ENCODE data around the gene C3orf18. TPM values are rescaled to one million over a fixed set of nuclear protein-coding genes. Genes with fewer than 3 reads are reported as not detected.

C3orf18 gene
- polyA plus RNA-seq, 1 donor from 2014 or later, result 39.9 TPM

GRCh38 chr3:50582083-50582482, 14.5 kb upstream of the C3orf18 start:
- Histone ChIP-seq H3K79me2 (replicated peaks; ENCODE audit: insufficient read depth, low read length) (no peaks in the 10 kb centered on the region), H3K27ac (ENCODE audit: low read length) (no peak overlapping the region), H3F3A (ENCODE audit: insufficient read depth, low read length, poor library complexity, severe bottlenecking) (no peaks in the 10 kb centered on the region), H2AFZ (ENCODE audit: low read depth, low read length) (no peak overlapping the region), H3K4me2 (ENCODE audit: low read length) (no peak overlapping the region), H3K9me3 (ENCODE audit: low read length) (no peaks in the 10 kb centered on the region), H3K36me3 (ENCODE audit: insufficient read depth, low read length) (no peaks in the 10 kb centered on the region), H3K27me3 (ENCODE audit: insufficient read depth, low read depth, low read length) (no peaks in the 10 kb centered on the region), H3K9ac (ENCODE audit: low read length) (no peak overlapping the region), H3K9me2 (ENCODE audit: insufficient read depth, low read length) (no peaks in the 10 kb centered on the region), H3K4me3 (ENCODE audit: low read length) (no peak overlapping the region), H4K20me1 (ENCODE audit: insufficient read depth) (no peaks in the 10 kb centered on the region)
- TF ChIP-seq TAF1 (IDR thresholded peaks at IDR 0.05; ENCODE audit: low read depth) (no peak), REST (IDR thresholded peaks at IDR 0.05; ENCODE audit: borderline replicate concordance) (no peak), EZH2 (IDR thresholded peaks at IDR 0.05; ENCODE audit: borderline replicate concordance, insufficient read depth, low read length, poor library complexity, severe bottlenecking) (no peak), RAD21 (conservative IDR thresholded peaks at IDR 0.05) (no peak), SMC3 (conservative IDR thresholded peaks at IDR 0.05; ENCODE audit: poor library complexity) (no peak), POLR2AphosphoS5 (IDR thresholded peaks at IDR 0.05) (no peak), CTCF (IDR thresholded peaks at IDR 0.05; ENCODE audit: poor library complexity, severe bottlenecking) (no peak), MXI1 (conservative IDR thresholded peaks at IDR 0.05; ENCODE audit: poor library complexity, severe bottlenecking) (no peak), EP300 (conservative IDR thresholded peaks at IDR 0.05; ENCODE audit: poor library complexity, severe bottlenecking) (no peak)

- H3K4me3 ChIP-seq (ENCODE audit: low read length), result no peak overlapping the region
- no peak overlapping the region for H3K9ac ChIP-seq (ENCODE audit: low read length)
- TF ChIP-seq MXI1 (conservative IDR thresholded peaks at IDR 0.05; ENCODE audit: poor library complexity, severe bottlenecking) (no peak), EZH2 (IDR thresholded peaks at IDR 0.05; ENCODE audit: borderline replicate concordance, insufficient read depth, low read length, poor library complexity, severe bottlenecking) (no peak), TAF1 (IDR thresholded peaks at IDR 0.05; ENCODE audit: low read depth) (no peak), RAD21 (conservative IDR thresholded peaks at IDR 0.05) (no peak), SMC3 (conservative IDR thresholded peaks at IDR 0.05; ENCODE audit: poor library complexity) (no peak), POLR2AphosphoS5 (IDR thresholded peaks at IDR 0.05) (no peak), REST (IDR thresholded peaks at IDR 0.05; ENCODE audit: borderline replicate concordance) (no peak), EP300 (conservative IDR thresholded peaks at IDR 0.05; ENCODE audit: poor library complexity, severe bottlenecking) (no peak), CTCF (IDR thresholded peaks at IDR 0.05; ENCODE audit: poor library complexity, severe bottlenecking) (no peak)
- no peaks in the 10 kb centered on the region for H4K20me1 ChIP-seq (ENCODE audit: insufficient read depth)
- H3K4me2 ChIP-seq (ENCODE audit: low read length), result no peak overlapping the region
- H3K79me2 ChIP-seq (replicated peaks; ENCODE audit: insufficient read depth, low read length), result no peaks in the 10 kb centered on the region
- H3K27me3 ChIP-seq (ENCODE audit: insufficient read depth, low read depth, low read length), result no peaks in the 10 kb centered on the region
- no peak overlapping the region for H3K27ac ChIP-seq (ENCODE audit: low read length)
- H3K9me2 ChIP-seq (ENCODE audit: insufficient read depth, low read length), result no peaks in the 10 kb centered on the region
- no peaks in the 10 kb centered on the region for H3K36me3 ChIP-seq (ENCODE audit: insufficient read depth, low read length)
- no peak overlapping the region for H2AFZ ChIP-seq (ENCODE audit: low read depth, low read length)
- no peaks in the 10 kb centered on the region for H3F3A ChIP-seq (ENCODE audit: insufficient read depth, low read length, poor library complexity, severe bottlenecking)
- no peaks in the 10 kb centered on the region for H3K9me3 ChIP-seq (ENCODE audit: low read length)
Observed at GRCh38 chr3:50581459-50581842, 13.9 kb upstream of the C3orf18 start.

Data from neural cell (in vitro differentiated cells).